Neutrophil (primary cell): Measurements from ENCODE around the gene KIAA0825.
"Not testable (repeated sequence)": the region's sequence is repeated elsewhere in the genome, so short reads cannot be mapped to it uniquely, and the experiment has no call there.

ENCODE experiments used
- H3K27ac ChIP-seq: fragments of 200-600 bp; sonication (generic); 2 replicates; pipeline ENCODE4 v1.5.1; 2016; ENCODE audit warnings: mild to moderate bottlenecking, moderate library complexity
- H3K27me3 ChIP-seq: fragments of 200-600 bp; sonication (generic); 2 replicates; pipeline ENCODE4 v1.6.0; 2016; ENCODE audit warnings: mild to moderate bottlenecking
- H3K36me3 ChIP-seq: fragments of 200-600 bp; sonication (generic); 2 replicates; pipeline ENCODE4 v1.5.1; 2017
- H3K4me1 ChIP-seq, 2 experiments: fragments of 200-600 bp in 1 of 2; sonication (generic) in 1 of 2; 1 replicate in 1 of 2; 2 replicates in 1 of 2; pipeline versions ENCODE4 v1.5.1 to v1.6.1; 2013 to 2016; ENCODE audit warnings: low read depth in 1 of 2, low read length in 1 of 2, mild to moderate bottlenecking in 1 of 2, moderate library complexity in 1 of 2; ENCODE audit not compliant: control insufficient read depth in 1 of 2, insufficient read depth in 1 of 2
- H3K4me3 ChIP-seq, 2 experiments: fragments of 200-600 bp in 1 of 2; sonication (generic) in 1 of 2; 1 replicate in 1 of 2; 2 replicates in 1 of 2; pipeline ENCODE4 v1.5.1; 2013 to 2016; ENCODE audit warnings: low read depth in 1 of 2, low read length in 1 of 2, mild to moderate bottlenecking in 1 of 2, moderate library complexity in 1 of 2
- H3K9me3 ChIP-seq: fragments of 200-600 bp; sonication (generic); 2 replicates; pipeline ENCODE4 v1.5.1; 2016
- CTCF ChIP-seq: fragments of 200-600 bp; sonication (generic); IDR thresholded peaks from 2 replicates; pipeline ENCODE4 v1.5.1; 2016; ENCODE audit warnings: antibody characterized with exemption

KIAA0825 gene

GRCh38 chr5:94180761-94181160 is 437.6 kb downstream of the KIAA0825 start:
- no peak for TF ChIP-seq CTCF
- Histone ChIP-seq H3K9me3 (no peaks in the 10 kb centered on the region), H3K4me1 (no peaks in the 10 kb centered on the region), H3K36me3 (no peaks in the 10 kb centered on the region), H3K27ac (no peak overlapping the region), H3K4me3 (no peak overlapping the region), H3K27me3 (no peaks in the 10 kb centered on the region)

- Histone ChIP-seq H3K4me1 (no peaks in the 10 kb centered on the region), H3K36me3 (no peaks in the 10 kb centered on the region), H3K4me3 (no peak overlapping the region), H3K27ac (no peak overlapping the region), H3K9me3 (no peaks in the 10 kb centered on the region), H3K27me3 (no peaks in the 10 kb centered on the region)
- TF ChIP-seq CTCF, result no peak
These were observed 442.5 kb downstream of the KIAA0825 start for GRCh38 chr5:94175912-94176311.

- TF ChIP-seq CTCF, result no peak
- Histone ChIP-seq H3K4me1 (no peaks in the 10 kb centered on the region), H3K27me3 (no peaks in the 10 kb centered on the region), H3K4me3 (no peak overlapping the region), H3K36me3 (no peaks in the 10 kb centered on the region), H3K9me3 (no peaks in the 10 kb centered on the region), H3K27ac (no peak overlapping the region)
These were observed 443.5 kb downstream of the KIAA0825 start for GRCh38 chr5:94174748-94175411.

GRCh38 chr5:94173100-94173499 is 445.3 kb downstream of the KIAA0825 start:
- H3K4me1 ChIP-seq, result no peaks in the 10 kb centered on the region
- no peak for TF ChIP-seq CTCF

GRCh38 chr5:94171070-94171469 is 447.3 kb downstream of the KIAA0825 start:
- not testable (repeated sequence) for H3K27ac ChIP-seq, H3K4me3 ChIP-seq, H3K4me1 ChIP-seq, H3K27me3 ChIP-seq, H3K9me3 ChIP-seq, H3K36me3 ChIP-seq

More at GRCh38 chr5:94173100-94173499, 445.3 kb downstream of the KIAA0825 start:
- no peak overlapping the region for H3K27ac ChIP-seq
- H3K27me3 ChIP-seq, result no peaks in the 10 kb centered on the region
- no peaks in the 10 kb centered on the region for H3K9me3 ChIP-seq
- no peak overlapping the region for H3K4me3 ChIP-seq
- H3K36me3 ChIP-seq, result no peaks in the 10 kb centered on the region

- not testable (repeated sequence) for H3K4me1 ChIP-seq, H3K27me3 ChIP-seq, H3K9me3 ChIP-seq, H3K27ac ChIP-seq, H3K4me3 ChIP-seq, H3K36me3 ChIP-seq
These were observed 448.2 kb downstream of the KIAA0825 start for GRCh38 chr5:94170158-94170557.
